Forelimb muscle (tissue), 1 donor: Measurements from ENCODE around the gene MACF1. TPM values are rescaled to one million over a fixed set of nuclear protein-coding genes. Genes with fewer than 3 reads are reported as not detected.

Experiments used
- DNase-seq: peaks from one replicate; pipeline ENCODE4 v3.0.0-alpha.2; 2013; ENCODE audit warnings: low read depth
- polyA plus RNA-seq: library from polyadenylated mRNA; unstranded; fragments of 120-200 nt; gene quantifications from one replicate; pipeline ENCODE4 v1.2.1, GENCODE V29; 2013; ENCODE audit not compliant: insufficient read length

The MACF1 gene
- polyA plus RNA-seq, 1 donor = 263 TPM

- DNase-seq = no peak
These were observed 9.1 kb downstream of the MACF1 start for GRCh38 chr1:39213511-39214002.

GRCh38 chr1:39214021-39214713, 9.7 kb downstream of the MACF1 start:
- no peak for DNase-seq

GRCh38 chr1:39214714-39214997, 10.2 kb downstream of the MACF1 start:
- no peak for DNase-seq

GRCh38 chr1:39214998-39215873, 10.7 kb downstream of the MACF1 start:
- DNase-seq = no peak

GRCh38 chr1:39216771-39217170, 12.3 kb downstream of the MACF1 start:
- DNase-seq = no peak

GRCh38 chr1:39220891-39221870, 16.7 kb downstream of the MACF1 start:
- DNase-seq = no peak

GRCh38 chr1:39224295-39224829, 19.9 kb downstream of the MACF1 start:
- no peak for DNase-seq

GRCh38 chr1:39226836-39227235, 22.3 kb downstream of the MACF1 start:
- DNase-seq = no peak

- no peak for DNase-seq
These were observed 23.8 kb downstream of the MACF1 start for GRCh38 chr1:39228252-39228651.

- no peak for DNase-seq
These were observed 25.0 kb downstream of the MACF1 start for GRCh38 chr1:39229504-39229903.

GRCh38 chr1:39230261-39231190, 26.0 kb downstream of the MACF1 start:
- no peak for DNase-seq

- no peak for DNase-seq
These were observed 32.5 kb downstream of the MACF1 start for GRCh38 chr1:39236971-39237370.

GRCh38 chr1:39238476-39238875, 34.0 kb downstream of the MACF1 start:
- peak; percentile 62 for DNase-seq

- DNase-seq = no peak
These were observed 35.5 kb downstream of the MACF1 start for GRCh38 chr1:39239968-39240367.

GRCh38 chr1:39243302-39243701, 38.8 kb downstream of the MACF1 start:
- DNase-seq = no peak

GRCh38 chr1:39250460-39251240, 46.2 kb downstream of the MACF1 start:
- DNase-seq = no peak

GRCh38 chr1:39255222-39255621, 50.7 kb downstream of the MACF1 start:
- DNase-seq = no peak

GRCh38 chr1:39258146-39258924, 53.8 kb downstream of the MACF1 start:
- DNase-seq = peak; percentile 26

GRCh38 chr1:39258925-39259244, 54.4 kb downstream of the MACF1 start:
- DNase-seq = no peak
